Transverse colon (tissue), 3 donors: ENCODE data around the gene UVRAG.

ENCODE experiments used
- POLR2A ChIP-seq: fragments of 450-650 bp; IDR thresholded peaks from one replicate; pipeline ENCODE4 v1.6.1; 2016; ENCODE audit warnings: antibody characterized with exemption, mild to moderate bottlenecking, moderate library complexity
- TF ChIP-seq, protein P1 (sequence below), 5 experiments: fragments of 200-600 bp in 3 of 5; fragments of 450-650 bp in 2 of 5; sonication (generic) in 3 of 5; IDR thresholded peaks; 1 replicate in 2 of 5; 2 replicates in 3 of 5; pipeline ENCODE4 v1.5.1; 2016 to 2017; ENCODE audit warnings: antibody characterized with exemption in 5 of 5, inconsistent platforms in 3 of 5, mild to moderate bottlenecking in 2 of 5, moderate library complexity in 1 of 5

GRCh38 chr11:75816561-75817239 is 1.7 kb downstream of the UVRAG start:
- TF ChIP-seq, protein P1, sequence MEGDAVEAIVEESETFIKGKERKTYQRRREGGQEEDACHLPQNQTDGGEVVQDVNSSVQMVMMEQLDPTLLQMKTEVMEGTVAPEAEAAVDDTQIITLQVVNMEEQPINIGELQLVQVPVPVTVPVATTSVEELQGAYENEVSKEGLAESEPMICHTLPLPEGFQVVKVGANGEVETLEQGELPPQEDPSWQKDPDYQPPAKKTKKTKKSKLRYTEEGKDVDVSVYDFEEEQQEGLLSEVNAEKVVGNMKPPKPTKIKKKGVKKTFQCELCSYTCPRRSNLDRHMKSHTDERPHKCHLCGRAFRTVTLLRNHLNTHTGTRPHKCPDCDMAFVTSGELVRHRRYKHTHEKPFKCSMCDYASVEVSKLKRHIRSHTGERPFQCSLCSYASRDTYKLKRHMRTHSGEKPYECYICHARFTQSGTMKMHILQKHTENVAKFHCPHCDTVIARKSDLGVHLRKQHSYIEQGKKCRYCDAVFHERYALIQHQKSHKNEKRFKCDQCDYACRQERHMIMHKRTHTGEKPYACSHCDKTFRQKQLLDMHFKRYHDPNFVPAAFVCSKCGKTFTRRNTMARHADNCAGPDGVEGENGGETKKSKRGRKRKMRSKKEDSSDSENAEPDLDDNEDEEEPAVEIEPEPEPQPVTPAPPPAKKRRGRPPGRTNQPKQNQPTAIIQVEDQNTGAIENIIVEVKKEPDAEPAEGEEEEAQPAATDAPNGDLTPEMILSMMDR (IDR thresholded peaks at IDR 0.05): no peak
- no peak for TF ChIP-seq POLR2A
